ENCODE measurements around the gene PDCL2. TPM values are rescaled to one million over a fixed set of nuclear protein-coding genes. Genes with fewer than 3 reads are reported as not detected.

The PDCL2 gene
- total and polyA plus RNA-seq, 9 of the 15 experiments (the other 6 are each of a cell fraction or from before 2014, with no cell fraction given) = 0.62 to 2.5 (median 1.2) TPM

DNA sequence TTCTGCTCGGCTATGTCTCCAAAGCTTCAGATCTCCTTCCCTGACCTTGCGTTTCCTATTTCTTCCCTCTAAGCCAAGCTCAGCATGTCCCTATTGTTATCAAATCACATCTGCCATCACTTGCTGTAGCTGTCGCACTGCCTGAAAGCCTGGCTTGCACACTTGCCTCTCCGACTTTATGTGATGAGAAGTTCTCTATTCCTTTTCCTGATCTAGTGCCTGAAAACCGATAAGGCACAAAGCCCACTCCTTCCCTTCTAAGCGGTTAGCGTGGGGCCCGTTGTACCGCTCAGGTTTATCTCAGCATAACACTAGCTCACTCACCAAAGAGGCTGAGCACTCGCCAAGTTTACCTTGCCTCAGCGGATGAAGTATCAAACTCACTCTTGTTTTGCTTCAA lies 43.2 kb upstream of the PDCL2 start (continued):
- TF ChIP-seq HINFP (tag; conservative IDR thresholded peaks at IDR 0.05; ENCODE audit: low read depth) (no peak), HDAC3 (IDR thresholded peaks at IDR 0.05; ENCODE audit: borderline replicate concordance, partially characterized antibody) (no peak), ZBTB34 (CRISPR knock-in tag; IDR thresholded peaks at IDR 0.05) (no peak), BDP1 (IDR thresholded peaks at IDR 0.05; ENCODE audit: insufficient read depth, insufficient read length) (no peak), ZNF436 (CRISPR knock-in tag; IDR thresholded peaks at IDR 0.05) (no peak), POLR2B (IDR thresholded peaks at IDR 0.05; ENCODE audit: low read depth, partially characterized antibody) (peak; percentile 31), HES1 (IDR thresholded peaks at IDR 0.05; ENCODE audit: low read depth) (no peak), XRCC5 (IDR thresholded peaks at IDR 0.05; ENCODE audit: low read depth, low read length) (no peak), CBX3 (IDR thresholded peaks at IDR 0.05; ENCODE audit: borderline replicate concordance in 1 of 2, low read length in 2 of 2) (no peak), CCAR2 (IDR thresholded peaks at IDR 0.05; ENCODE audit: low read depth, low read length) (no peak), HDAC2 (IDR thresholded peaks at IDR 0.05) (peak; percentile 72), NR2C1 (IDR thresholded peaks at IDR 0.05) (no peak), NR2C1 (tag; IDR thresholded peaks at IDR 0.05) (no peak), TCF3 (CRISPR knock-in tag; IDR thresholded peaks at IDR 0.05) (peak; percentile 57), ZNF766 (CRISPR knock-in tag; conservative IDR thresholded peaks at IDR 0.05) (no peak)
- TF ChIP-seq, protein P1, sequence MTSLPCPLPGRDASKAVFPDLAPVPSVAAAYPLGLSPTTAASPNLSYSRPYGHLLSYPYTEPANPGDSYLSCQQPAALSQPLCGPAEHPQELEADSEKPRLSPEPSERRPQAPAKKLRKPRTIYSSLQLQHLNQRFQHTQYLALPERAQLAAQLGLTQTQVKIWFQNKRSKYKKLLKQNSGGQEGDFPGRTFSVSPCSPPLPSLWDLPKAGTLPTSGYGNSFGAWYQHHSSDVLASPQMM (CRISPR knock-in tag; IDR thresholded peaks at IDR 0.05) = no peak
- TF ChIP-seq, protein P2, sequence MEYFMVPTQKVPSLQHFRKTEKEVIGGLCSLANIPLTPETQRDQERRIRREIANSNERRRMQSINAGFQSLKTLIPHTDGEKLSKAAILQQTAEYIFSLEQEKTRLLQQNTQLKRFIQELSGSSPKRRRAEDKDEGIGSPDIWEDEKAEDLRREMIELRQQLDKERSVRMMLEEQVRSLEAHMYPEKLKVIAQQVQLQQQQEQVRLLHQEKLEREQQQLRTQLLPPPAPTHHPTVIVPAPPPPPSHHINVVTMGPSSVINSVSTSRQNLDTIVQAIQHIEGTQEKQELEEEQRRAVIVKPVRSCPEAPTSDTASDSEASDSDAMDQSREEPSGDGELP (CRISPR knock-in tag; IDR thresholded peaks at IDR 0.05; ENCODE audit: borderline replicate concordance) = no peak
- TF ChIP-seq, protein P3, sequence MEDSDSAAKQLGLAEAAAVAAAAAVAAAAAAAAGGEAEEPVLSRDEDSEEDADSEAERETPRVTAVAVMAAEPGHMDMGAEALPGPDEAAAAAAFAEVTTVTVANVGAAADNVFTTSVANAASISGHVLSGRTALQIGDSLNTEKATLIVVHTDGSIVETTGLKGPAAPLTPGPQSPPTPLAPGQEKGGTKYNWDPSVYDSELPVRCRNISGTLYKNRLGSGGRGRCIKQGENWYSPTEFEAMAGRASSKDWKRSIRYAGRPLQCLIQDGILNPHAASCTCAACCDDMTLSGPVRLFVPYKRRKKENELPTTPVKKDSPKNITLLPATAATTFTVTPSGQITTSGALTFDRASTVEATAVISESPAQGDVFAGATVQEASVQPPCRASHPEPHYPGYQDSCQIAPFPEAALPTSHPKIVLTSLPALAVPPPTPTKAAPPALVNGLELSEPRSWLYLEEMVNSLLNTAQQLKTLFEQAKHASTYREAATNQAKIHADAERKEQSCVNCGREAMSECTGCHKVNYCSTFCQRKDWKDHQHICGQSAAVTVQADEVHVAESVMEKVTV (CRISPR knock-in tag; IDR thresholded peaks at IDR 0.05) = no peak
- TF ChIP-seq, protein P4, sequence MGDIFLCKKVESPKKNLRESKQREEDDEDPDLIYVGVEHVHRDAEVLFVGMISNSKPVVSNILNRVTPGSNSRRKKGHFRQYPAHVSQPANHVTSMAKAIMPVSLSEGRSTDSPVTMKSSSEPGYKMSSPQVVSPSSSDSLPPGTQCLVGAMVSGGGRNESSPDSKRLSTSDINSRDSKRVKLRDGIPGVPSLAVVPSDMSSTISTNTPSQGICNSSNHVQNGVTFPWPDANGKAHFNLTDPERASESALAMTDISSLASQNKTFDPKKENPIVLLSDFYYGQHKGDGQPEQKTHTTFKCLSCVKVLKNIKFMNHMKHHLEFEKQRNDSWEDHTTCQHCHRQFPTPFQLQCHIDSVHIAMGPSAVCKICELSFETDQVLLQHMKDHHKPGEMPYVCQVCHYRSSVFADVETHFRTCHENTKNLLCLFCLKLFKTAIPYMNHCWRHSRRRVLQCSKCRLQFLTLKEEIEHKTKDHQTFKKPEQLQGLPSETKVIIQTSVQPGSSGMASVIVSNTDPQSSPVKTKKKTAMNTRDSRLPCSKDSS (IDR thresholded peaks at IDR 0.05; ENCODE audit: low read depth, partially characterized antibody) = no peak

Measured in K562 (cell line).